GM21360 (cell line): Measurements from ENCODE around the gene ARID3B.
"Not testable (repeated sequence)": the region's sequence is repeated elsewhere in the genome, so short reads cannot be mapped to it uniquely, and the experiment has no call there.

Source experiments
- ATAC-seq: cut with Tn5 transposase; IDR thresholded peaks from one replicate; pipeline ENCODE4 v1.9.1; 2021; ENCODE audit warnings: mild to moderate bottlenecking, moderate library complexity; ENCODE audit not compliant: unreplicated experiment

The ARID3B gene

GRCh38 chr15:74535388-74536084 lies 5.5 kb upstream of the ARID3B start:
- no peak for ATAC-seq

GRCh38 chr15:74537736-74538135 lies 3.3 kb upstream of the ARID3B start:
- ATAC-seq: no peak

- ATAC-seq: not testable (repeated sequence)
These were observed 1.5 kb upstream of the ARID3B start for GRCh38 chr15:74539521-74539920.

- peak; percentile 3 for ATAC-seq
These were observed 759 bp upstream of the ARID3B start for GRCh38 chr15:74540161-74540760.

GRCh38 chr15:74541494-74542165 lies 610 bp downstream of the ARID3B start:
- peak; percentile 37 for ATAC-seq

- no peak for ATAC-seq
These were observed 1.4 kb downstream of the ARID3B start for GRCh38 chr15:74542166-74543042.

GRCh38 chr15:74543043-74543422 lies 2.0 kb downstream of the ARID3B start:
- no peak for ATAC-seq

GRCh38 chr15:74543583-74543982 lies 2.6 kb downstream of the ARID3B start:
- ATAC-seq: no peak

GRCh38 chr15:74545086-74545485 lies 4.1 kb downstream of the ARID3B start:
- no peak for ATAC-seq

GRCh38 chr15:74545776-74546656 lies 5.0 kb downstream of the ARID3B start:
- ATAC-seq: peak; percentile 40

GRCh38 chr15:74547616-74548015 lies 6.6 kb downstream of the ARID3B start:
- no peak for ATAC-seq

GRCh38 chr15:74548241-74548640 lies 7.2 kb downstream of the ARID3B start:
- ATAC-seq: no peak

GRCh38 chr15:74549816-74550215 lies 8.8 kb downstream of the ARID3B start:
- ATAC-seq: no peak

- no peak for ATAC-seq
These were observed 10.7 kb downstream of the ARID3B start for GRCh38 chr15:74551714-74552113.

- no peak for ATAC-seq
These were observed 11.9 kb downstream of the ARID3B start for GRCh38 chr15:74552773-74553441.

- ATAC-seq: no peak
These were observed 14.2 kb downstream of the ARID3B start for GRCh38 chr15:74555192-74555591.

GRCh38 chr15:74558706-74559105 lies 17.7 kb downstream of the ARID3B start:
- ATAC-seq: no peak

GRCh38 chr15:74563442-74563841 lies 22.4 kb downstream of the ARID3B start:
- ATAC-seq: no peak

- ATAC-seq: no peak
These were observed 23.2 kb downstream of the ARID3B start for GRCh38 chr15:74564182-74564581.
